Measurements from ENCODE around the gene ARIH2.

GRCh38 chr3:48960841-48961413 is 42.3 kb downstream of the ARIH2 start:
- TF ChIP-seq POLR2AphosphoS5 (IDR thresholded peaks at IDR 0.05; ENCODE audit: low read depth, low read length) (no peak), SIN3A (IDR thresholded peaks at IDR 0.05; ENCODE audit: borderline replicate concordance, insufficient read depth, low read length) (no peak), REST (IDR thresholded peaks at IDR 0.05; ENCODE audit: insufficient read depth in 1 of 2, low read depth in 2 of 2, low read length in 2 of 2) (no peak), TAF1 (IDR thresholded peaks at IDR 0.05; ENCODE audit: borderline replicate concordance, insufficient read depth, low read length) (no peak), FOXP2 (optimal IDR thresholded peaks at IDR 0.05; ENCODE audit: borderline replicate concordance, extremely low read depth, extremely low read length, insufficient read depth) (no peak)
